Erythroblast (primary cell): ENCODE data around the gene CCDC73.
"Not testable (repeated sequence)": the region's sequence is repeated elsewhere in the genome, so short reads cannot be mapped to it uniquely, and the experiment has no call there.

ENCODE experiments used
- DNase-seq, 2 experiments: peaks; one replicate each; lab custom pipeline; 2025; lab: John Stamatoyannopoulos, UW
- GATA1 ChIP-seq: IDR thresholded peaks from 2 replicates; pipeline ENCODE4 v1.6.1; 2011; ENCODE audit warnings: low read depth, mild to moderate bottlenecking, control low read depth, low read length, moderate library complexity
- POLR2A ChIP-seq: IDR thresholded peaks from 2 replicates; pipeline ENCODE4 v1.6.1; 2011; ENCODE audit warnings: mild to moderate bottlenecking, low read length

The CCDC73 gene

DNA sequence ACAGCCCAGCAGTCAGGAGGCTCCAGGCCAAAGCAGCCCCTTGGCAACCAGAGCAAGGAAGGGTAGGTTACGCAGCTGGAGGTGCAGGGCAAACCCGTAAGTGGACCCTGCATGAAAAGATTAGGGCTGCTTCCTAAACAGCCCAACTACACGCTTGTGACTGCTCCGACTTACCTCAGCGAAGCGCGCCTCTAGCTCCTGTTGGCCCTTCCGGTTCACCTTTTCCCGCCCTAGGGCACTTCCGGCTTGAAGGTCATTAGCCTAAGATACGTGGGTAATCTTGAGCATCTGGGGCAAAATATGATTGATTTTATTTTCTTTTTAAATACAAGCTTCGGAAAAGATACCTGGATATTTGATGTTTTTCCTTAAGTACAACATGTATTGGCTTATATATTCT, at the start of gene CCDC73:
CCDC73 (minus strand) TSS at position 224 of the 400 bp plus-strand sequence. CDS start 34,419 bp downstream, outside the sequence.
- TF ChIP-seq POLR2A = no peak
- TF ChIP-seq GATA1 = no peak
- DNase-seq = no peak

DNA sequence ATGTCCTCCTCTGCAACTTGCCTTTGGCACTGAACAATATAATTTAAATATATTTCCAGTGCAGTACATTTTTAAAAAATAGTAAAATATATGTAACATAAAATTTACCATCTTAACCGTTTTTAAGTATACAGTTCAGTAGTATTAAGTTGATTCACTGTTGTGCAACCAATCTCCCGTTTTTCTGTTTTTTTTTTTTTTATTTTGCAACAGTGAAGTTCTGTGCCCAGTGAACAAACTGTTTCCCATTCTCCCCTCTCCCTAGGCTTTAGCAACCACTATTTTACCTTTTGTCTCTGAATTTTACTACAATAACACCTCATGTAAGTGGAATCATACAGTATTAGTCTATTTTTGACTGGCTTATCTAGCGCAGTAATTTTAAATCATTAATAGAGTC, 49.1 kb upstream of the CCDC73 start:
- TF ChIP-seq POLR2A (no peak), GATA1 (no peak)
- DNase-seq = no peak

DNA sequence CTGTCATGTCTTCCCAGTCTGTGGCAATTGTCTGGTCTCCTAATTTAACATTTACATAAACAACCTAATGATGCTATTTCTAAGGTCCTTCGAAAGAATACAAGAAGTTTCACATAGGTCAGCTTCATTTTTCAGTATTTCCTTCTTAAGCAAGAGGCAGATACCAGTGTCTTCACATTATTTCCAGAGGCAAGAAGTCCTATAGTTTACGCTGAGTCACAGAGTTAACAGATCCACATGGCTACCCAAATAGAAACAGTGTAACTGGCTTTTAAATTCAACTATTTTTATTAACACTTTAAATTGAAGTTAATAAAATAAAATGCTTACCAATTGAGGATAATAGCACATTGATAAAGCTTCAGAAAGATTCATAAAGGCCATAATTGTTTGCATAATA, 46.1 kb upstream of the CCDC73 start:
- DNase-seq = no peak
- TF ChIP-seq POLR2A (no peak), GATA1 (no peak)

DNA sequence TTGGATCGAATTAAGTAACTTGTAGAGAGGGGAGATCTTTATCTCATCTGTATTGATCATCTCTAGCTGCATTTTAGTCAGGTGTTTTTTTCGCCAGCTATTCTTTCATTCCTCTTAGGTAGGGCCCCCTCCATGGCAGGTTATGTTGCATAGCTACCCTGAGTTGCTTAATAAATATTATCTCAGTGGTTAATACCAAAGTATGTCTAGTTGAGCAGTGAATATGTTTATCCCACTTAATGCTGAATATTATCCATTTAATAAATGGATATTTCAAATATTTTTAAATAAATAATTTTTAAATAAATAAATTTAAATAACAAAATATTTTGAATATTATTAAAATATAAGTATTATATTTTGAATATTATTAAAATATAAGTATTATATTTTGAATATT, 44.8 kb upstream of the CCDC73 start:
- no peak for DNase-seq
- TF ChIP-seq POLR2A (no peak), GATA1 (no peak)

DNA sequence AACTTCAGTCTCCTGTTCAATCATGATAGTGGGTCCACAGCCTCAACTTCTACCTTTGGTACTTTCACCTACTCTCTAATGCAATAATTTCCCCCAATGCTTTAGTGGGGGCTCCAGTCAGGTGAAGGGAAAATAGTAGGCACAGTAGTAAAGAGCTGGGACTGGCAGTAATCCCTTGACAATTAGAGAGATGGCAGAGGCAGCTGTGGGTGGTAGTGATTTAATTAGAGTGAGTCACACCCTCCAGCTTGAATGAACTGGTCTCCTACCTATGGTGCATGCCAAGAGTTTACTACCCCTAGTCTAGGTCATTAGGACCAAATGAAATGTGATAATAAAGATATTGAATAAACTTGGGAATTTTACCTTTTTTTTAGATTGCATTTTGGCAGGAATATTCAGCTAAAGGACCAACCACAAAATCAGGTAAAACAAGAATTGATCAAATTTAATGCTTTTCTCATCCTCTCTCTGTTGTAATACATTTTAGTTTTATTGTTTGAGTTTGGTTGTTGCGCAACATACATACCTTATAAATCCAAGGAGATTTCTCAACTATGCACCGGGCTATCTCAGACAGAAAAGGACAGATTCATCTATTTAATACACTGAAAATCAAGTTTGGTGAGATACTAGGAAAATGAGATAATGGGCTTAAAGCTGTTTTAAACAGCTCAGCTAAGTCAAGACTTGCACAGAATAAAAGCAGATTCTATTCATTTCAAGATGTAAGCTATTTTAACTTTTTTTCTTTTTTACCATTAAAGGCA, 44.2 kb upstream of the CCDC73 start:
- DNase-seq = no peak
- TF ChIP-seq POLR2A = no peak
- no peak for TF ChIP-seq GATA1

DNA sequence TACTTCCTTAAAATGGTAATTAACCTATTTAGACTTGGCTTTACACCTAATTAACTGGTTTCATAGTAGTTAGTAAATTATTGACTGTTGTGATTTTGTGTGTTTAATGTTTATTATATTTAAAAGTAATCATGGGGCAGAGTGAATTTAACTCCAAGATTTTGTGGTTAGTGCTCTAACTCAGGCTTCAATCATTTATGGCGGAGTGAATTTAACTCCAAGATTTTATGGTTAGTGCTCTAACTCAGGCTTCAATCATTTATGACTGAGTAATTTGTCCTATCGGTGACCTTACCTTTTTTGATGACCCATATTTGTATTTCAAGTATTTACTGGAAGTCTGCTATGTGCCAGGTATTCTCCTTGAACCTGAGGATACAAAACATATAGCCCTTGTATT, 42.5 kb upstream of the CCDC73 start:
- no peak for DNase-seq
- TF ChIP-seq GATA1 (no peak), POLR2A (no peak)

DNA sequence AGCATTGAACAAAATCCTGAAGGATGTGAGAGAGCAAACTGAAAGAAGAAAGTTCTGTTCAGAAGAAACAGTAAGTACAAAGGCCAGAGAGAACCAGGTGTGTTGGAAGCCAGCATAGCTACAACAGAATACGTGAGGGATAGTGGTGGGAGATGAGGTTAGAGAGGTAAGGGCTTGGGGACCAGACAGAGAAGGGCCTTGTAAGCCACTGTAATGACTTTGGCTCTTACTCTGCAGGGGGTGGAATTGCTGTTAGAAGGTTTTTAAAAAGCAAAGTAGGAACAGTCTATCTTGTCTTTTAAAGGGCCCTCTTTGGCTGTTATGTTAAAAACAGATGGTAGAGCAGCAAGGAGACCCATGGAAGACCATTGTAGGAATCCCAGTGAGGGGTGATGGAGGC, 39.5 kb upstream of the CCDC73 start:
- TF ChIP-seq POLR2A (no peak), GATA1 (no peak)
- DNase-seq = no peak

GRCh38 chr11:32831221-32831620, 36.8 kb upstream of the CCDC73 start:
- no peak for TF ChIP-seq GATA1
- no peak for TF ChIP-seq POLR2A
- no peak for DNase-seq

DNA sequence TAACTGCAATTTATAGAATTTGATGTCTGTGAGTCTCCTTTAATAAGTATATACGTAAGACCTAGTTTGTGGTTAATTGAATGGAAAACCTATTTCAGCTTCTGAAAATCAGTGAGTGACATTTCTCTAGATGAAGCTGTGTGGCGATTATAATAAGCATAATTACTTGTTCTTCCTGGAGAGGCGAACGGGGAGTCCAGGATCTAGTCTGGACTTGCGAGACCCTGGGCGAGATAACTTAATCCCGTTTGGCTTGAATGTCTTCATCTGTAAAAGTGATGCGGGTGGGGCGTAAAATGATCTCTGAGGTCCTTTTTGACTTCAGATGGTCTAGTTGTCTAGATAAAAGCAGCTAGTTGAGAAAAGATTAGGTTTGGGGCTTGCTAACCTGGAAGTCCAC, 36.3 kb upstream of the CCDC73 start:
- peak; percentile 6 to 11 for DNase-seq
- TF ChIP-seq POLR2A = no peak
- no peak for TF ChIP-seq GATA1

GRCh38 chr11:32830413-32830738, 35.9 kb upstream of the CCDC73 start:
- TF ChIP-seq POLR2A = no peak
- no peak for TF ChIP-seq GATA1
- DNase-seq = peak in 1 of 2 experiments; percentile 55

DNA sequence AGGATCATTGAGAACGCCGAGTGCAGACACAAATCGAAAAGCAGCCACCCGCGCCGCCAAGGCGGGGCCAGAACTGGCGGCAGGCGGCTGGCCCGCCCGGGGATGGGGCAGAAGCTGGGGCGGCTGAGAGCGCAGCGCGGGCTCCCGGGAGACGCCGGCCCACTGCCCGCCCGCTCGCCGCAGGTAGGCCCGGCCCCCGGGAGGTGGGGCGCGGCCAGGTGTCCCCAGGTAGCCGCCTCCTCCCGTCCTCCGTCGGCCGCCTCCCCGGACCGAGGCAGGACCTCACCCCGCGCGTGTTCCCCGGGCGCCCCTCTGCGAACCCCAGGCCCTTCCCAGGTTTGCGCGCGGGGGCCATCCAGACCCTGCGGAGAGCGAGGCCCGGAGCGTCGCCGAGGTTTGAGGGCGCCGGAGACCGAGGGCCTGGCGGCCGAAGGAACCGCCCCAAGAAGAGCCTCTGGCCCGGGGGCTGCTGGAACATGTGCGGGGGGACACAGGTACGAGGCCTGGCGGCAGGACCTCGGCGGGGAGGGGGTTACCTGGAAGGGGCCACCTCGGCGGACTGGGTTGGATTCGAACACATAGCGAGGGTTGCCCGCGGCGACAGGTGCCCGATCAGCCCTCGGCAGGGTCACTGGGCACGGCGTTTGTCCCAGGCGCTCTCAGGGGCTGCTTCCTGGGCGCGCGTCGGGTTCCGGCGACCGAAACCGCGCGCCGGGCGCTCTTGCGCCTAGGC, 35.4 kb upstream of the CCDC73 start, which contains the start of gene PRRG4:
PRRG4 (plus strand) TSS at position 248 of the 733 bp plus-strand sequence. CDS start 603 bp downstream, outside the sequence.
- TF ChIP-seq GATA1 (no peak), POLR2A (peak; percentile 70)
- DNase-seq = peak; percentile 70 to 73

- TF ChIP-seq GATA1 = no peak
- peak; percentile 90 for TF ChIP-seq POLR2A
- DNase-seq = no peak
Measured at GRCh38 chr11:32829157-32829679, 34.8 kb upstream of the CCDC73 start.

GRCh38 chr11:32827276-32827675, 32.8 kb upstream of the CCDC73 start:
- no peak for DNase-seq
- no peak for TF ChIP-seq GATA1
- no peak for TF ChIP-seq POLR2A

- no peak for DNase-seq
- no peak for TF ChIP-seq GATA1
- no peak for TF ChIP-seq POLR2A
Measured at GRCh38 chr11:32826113-32826512, 31.7 kb upstream of the CCDC73 start.

- DNase-seq = not testable (repeated sequence)
Measured at GRCh38 chr11:32823617-32824016, 29.2 kb upstream of the CCDC73 start.
